GM10266 (cell line): ENCODE measurements around the gene ARHGEF2.

ENCODE experiments used
- DNase-seq: peaks from one replicate; pipeline ENCODE4 v3.0.0; 2012; ENCODE audit errors: extremely low spot score
- TF ChIP-seq, protein P1 (sequence below): IDR thresholded peaks from 2 replicates; pipeline ENCODE4 v1.5.1; 2012; ENCODE audit warnings: mild to moderate bottlenecking, low read depth; ENCODE audit not compliant: control insufficient read depth, insufficient read depth; ENCODE audit errors: missing control alignments

The ARHGEF2 gene

DNA sequence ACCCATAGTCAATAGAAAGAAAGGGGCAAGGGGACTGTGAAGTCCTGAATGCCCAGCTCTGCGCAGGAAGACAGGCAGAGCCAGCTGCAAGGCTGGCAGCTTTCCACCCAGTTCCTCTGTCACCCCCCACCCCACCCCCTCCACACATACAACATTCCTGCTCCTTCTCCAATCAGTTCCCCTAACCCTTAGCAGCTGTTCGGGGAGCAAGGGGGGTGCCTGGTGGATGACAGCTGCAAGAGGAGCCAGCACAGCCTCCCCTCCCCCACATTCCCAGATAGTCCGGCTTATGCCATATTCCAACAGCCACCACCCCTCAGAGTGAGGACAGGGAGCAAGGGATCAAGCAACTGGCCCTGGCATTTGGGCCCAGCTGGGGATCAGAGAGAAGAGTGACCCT lies 9.7 kb downstream of the ARHGEF2 start:
- no peak for DNase-seq
- TF ChIP-seq, protein P1, sequence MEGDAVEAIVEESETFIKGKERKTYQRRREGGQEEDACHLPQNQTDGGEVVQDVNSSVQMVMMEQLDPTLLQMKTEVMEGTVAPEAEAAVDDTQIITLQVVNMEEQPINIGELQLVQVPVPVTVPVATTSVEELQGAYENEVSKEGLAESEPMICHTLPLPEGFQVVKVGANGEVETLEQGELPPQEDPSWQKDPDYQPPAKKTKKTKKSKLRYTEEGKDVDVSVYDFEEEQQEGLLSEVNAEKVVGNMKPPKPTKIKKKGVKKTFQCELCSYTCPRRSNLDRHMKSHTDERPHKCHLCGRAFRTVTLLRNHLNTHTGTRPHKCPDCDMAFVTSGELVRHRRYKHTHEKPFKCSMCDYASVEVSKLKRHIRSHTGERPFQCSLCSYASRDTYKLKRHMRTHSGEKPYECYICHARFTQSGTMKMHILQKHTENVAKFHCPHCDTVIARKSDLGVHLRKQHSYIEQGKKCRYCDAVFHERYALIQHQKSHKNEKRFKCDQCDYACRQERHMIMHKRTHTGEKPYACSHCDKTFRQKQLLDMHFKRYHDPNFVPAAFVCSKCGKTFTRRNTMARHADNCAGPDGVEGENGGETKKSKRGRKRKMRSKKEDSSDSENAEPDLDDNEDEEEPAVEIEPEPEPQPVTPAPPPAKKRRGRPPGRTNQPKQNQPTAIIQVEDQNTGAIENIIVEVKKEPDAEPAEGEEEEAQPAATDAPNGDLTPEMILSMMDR = no peak

DNA sequence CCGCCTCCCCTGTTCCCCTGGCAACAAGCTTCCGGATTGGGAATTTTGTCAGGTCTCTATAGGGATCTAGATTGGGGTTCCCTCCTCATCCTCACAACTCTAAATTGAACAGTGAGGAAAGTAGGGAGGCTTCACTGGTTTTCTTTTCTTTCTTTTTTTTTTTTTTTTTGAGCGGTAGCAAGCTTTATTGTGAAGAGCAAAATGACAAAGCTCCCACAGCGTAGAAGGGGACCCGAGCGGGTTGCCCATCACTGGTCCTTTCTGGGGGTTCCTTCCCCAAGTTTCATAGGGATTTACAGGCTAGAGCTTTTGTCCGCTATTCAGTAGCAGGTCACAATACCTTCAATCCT lies 10.3 kb downstream of the ARHGEF2 start:
- TF ChIP-seq, protein P1 = no peak
- no peak for DNase-seq

DNA sequence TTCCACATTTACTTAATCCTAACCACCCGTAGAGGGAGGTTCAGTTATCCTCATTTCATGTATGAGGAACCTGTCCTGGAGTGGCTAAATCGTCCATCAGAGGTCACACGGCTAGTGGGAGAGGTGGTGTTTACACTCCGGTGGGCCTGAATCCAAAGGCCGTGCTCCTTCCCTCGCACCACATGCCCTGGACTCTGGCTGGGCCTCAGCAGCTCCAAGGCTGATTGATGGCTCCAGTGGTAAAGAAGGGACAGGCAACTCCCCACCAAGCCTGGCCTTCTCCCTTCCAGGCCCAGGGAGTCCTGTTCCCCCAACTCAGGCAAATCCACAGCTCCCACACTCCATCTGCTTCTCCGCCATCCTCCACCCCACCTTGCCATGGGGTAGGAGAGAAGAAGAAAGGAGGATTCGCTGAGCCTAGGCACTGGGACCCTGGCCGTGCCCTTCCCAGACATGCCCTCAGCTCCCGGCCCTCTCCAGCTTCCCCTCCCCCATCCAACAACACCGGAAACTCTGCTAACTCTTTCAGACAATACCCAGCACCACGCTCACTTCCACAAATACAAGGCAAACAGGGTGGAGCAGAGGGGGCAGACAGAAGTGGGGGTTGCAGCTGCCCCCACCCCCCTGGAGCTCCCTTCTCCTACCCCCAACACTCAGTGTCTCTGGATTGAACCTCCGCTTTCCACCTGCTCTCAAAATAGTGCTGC lies 10.9 kb downstream of the ARHGEF2 start:
- DNase-seq = no peak

DNA sequence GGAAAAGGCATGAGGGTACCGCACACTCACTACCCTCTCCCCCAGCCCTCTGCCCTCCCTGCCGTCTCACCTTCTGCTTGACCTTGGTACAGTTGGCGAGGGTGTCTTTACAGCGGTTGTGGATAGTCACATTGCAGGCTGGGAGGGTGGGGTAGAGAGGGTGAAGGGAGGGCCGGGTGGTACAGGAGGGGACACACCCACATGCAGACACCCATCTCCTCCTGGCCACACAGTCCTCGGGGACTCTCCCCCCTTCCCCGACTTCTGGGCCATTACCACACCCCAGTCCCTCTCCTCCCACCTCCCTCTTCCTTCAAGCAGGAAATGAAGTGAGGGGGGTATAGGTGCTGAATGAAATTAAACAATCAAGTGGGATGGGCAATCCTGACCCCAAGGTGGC lies 11.6 kb downstream of the ARHGEF2 start:
- DNase-seq = no peak
- TF ChIP-seq, protein P1 = no peak

More for the DNA sequence above, 10.9 kb downstream of the ARHGEF2 start:
- TF ChIP-seq, protein P1 = no peak

DNA sequence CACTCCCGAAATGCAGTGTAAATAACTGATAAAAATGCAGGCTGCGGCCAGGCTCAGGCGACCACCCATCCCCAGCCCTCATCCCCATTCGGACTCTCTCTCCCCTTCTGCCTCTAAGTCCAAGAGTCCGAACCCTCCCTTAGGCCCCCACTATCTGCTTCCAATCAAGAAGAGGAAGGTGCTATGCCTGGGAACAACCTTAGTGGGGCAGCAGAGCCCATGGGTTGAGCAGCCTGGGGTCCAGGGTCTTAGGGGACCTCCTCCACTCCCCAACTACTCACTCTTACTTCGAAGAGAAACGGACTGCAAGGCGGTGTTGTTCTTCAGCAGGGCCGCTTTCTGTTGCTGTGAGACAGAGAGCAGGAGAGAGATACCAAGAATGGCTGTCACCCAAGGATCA lies 12.2 kb downstream of the ARHGEF2 start:
- TF ChIP-seq, protein P1 = peak; percentile 24
- DNase-seq = no peak

DNA sequence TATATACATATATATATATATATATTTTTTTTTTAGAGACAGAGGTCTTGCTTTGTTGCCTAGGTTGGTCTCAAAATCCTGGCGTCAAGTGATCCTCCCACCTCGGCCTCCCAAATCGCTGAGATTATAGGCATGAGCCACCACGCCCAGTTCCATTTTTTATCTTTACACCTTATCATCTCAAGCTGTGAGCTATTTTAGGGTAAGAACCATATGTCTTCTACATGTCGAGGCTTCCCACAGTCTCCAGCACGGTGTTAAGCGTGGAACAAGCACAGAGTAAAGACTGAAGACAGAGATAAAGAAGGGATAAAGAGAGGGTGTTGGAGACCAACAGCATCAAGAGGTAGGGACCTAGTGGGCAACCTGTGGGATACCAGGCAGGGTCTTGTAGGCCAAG lies 14.2 kb downstream of the ARHGEF2 start:
- no peak for DNase-seq
- TF ChIP-seq, protein P1 = no peak

DNA sequence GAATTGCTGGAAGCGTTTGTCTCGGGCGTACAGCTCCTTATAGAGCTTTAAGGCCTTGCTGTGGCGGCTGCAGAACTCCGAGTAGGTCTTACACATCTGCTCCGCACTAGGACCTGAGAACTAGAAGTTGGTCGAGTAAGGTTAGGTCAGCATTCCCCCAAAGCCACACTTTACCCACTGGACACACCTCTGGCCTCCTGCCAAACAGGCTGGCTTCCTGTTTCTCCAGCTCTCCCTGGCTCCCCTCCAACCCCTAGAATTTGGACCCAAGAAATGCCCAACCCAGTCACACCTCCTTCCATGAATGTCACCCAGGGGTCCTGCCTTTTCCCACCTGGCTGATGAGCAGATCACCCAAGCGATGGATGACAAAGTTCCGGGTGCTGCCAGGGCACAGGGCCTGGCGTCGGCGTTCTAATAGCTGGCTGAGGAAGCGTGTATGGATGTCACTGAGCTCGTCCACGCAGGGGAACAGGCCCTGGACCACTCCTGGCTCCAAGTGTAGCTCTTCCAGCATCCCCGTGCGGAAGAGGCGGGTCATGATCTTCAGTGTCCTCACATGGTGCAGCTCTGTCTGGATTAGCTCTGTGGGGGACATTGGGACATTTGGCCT lies 15.6 kb downstream of the ARHGEF2 start:
- TF ChIP-seq, protein P1 = no peak
- no peak for DNase-seq
